Head of caudate nucleus (tissue), 42 donors: ENCODE measurements around the gene ATAD5.
"Not testable (repeated sequence)": the region's sequence is repeated elsewhere in the genome, so short reads cannot be mapped to it uniquely, and the experiment has no call there.

Experiments
- DNase-seq, 42 donors: peaks; one replicate each; pipeline versions ENCODE4 v3.0.0 to v3.0.0-alpha.2; 2020 to 2021; ENCODE audit warnings: mixed read lengths in 7 of 42
- intact Hi-C: fragments of 100-400 bp; cut with DNase I; formaldehyde crosslinking; loops from one replicate; pipeline ENCODE4 v1.15.0; 2022

Gene ATAD5

GRCh38 chr17:30905742-30906100 is 74.0 kb downstream of the ATAD5 start:
- intact Hi-C loops: no loop called here
- peak in 9 of 42 donors; percentile 6 to 51 (median 17) for DNase-seq

GRCh38 chr17:30906101-30906911 is 74.5 kb downstream of the ATAD5 start, which contains the start of gene TEFM:
TSS of gene TEFM (minus strand) at chr17:30906238. CDS start at chr17:30906198, 40 bp downstream.
- peak; percentile 87 to 97 (median 92) for DNase-seq
- intact Hi-C loops: no loop called here

GRCh38 chr17:30908717-30909420 is 77.1 kb downstream of the ATAD5 start:
- intact Hi-C loops: no loop called here
- no peak for DNase-seq

GRCh38 chr17:30910151-30910550 is 78.4 kb downstream of the ATAD5 start:
- DNase-seq, intact Hi-C loops: not testable (repeated sequence)

- DNase-seq: no peak
- intact Hi-C loops: no loop called here
Observed at GRCh38 chr17:30913955-30914354, 82.2 kb downstream of the ATAD5 start.

GRCh38 chr17:30915833-30916611 is 84.3 kb downstream of the ATAD5 start:
- DNase-seq: no peak
- intact Hi-C loops: no loop called here

- DNase-seq: no peak
- intact Hi-C loops: no loop called here
Observed at GRCh38 chr17:30917050-30917449, 85.3 kb downstream of the ATAD5 start.

GRCh38 chr17:30920282-30920681 is 88.5 kb downstream of the ATAD5 start:
- intact Hi-C loops: no loop called here
- DNase-seq: no peak

- DNase-seq: no peak
- intact Hi-C loops: no loop called here
Observed at GRCh38 chr17:30920683-30921543, 89.1 kb downstream of the ATAD5 start.

GRCh38 chr17:30921544-30922196 is 89.9 kb downstream of the ATAD5 start, which contains the start of gene ADAP2:
TSS of gene ADAP2 (plus strand) at chr17:30921945. CDS start at chr17:30922015, 70 bp downstream.
- DNase-seq: peak in 35 of 42 donors; percentile 9 to 61 (median 26)
- intact Hi-C loops: no loop called here

- peak in 4 of 42 donors; percentile 14 to 44 (median 22) for DNase-seq
- intact Hi-C loops: no loop called here
Observed at GRCh38 chr17:30922235-30923030, 90.7 kb downstream of the ATAD5 start.

- intact Hi-C loops: no loop called here
- DNase-seq: no peak
Observed at GRCh38 chr17:30924341-30924740, 92.6 kb downstream of the ATAD5 start.

GRCh38 chr17:30926516-30926915 is 94.8 kb downstream of the ATAD5 start:
- intact Hi-C loops: no loop called here
- no peak for DNase-seq

GRCh38 chr17:30927756-30928155 is 96.0 kb downstream of the ATAD5 start:
- no peak for DNase-seq
- intact Hi-C loops: no loop called here

GRCh38 chr17:30928584-30928983 is 96.8 kb downstream of the ATAD5 start:
- intact Hi-C loops: no loop called here
- DNase-seq: no peak

- no peak for DNase-seq
- intact Hi-C loops: no loop called here
Observed at GRCh38 chr17:30929081-30929633, 97.4 kb downstream of the ATAD5 start.

- intact Hi-C loops, DNase-seq: not testable (repeated sequence)
Observed at GRCh38 chr17:30929861-30930260, 98.1 kb downstream of the ATAD5 start.
